ENCODE measurements around the gene CUEDC1. TPM values are rescaled to one million over a fixed set of nuclear protein-coding genes. Genes with fewer than 3 reads are reported as not detected.

CUEDC1 gene
- total and polyA plus RNA-seq, 2 of the 13 experiments (the other 11 are each of a cell fraction or from before 2014, with no cell fraction given): 7.4 to 12.9 TPM

GRCh38 chr17:57993471-57994365 lies 38.5 kb upstream of the CUEDC1 start (continued):
- TF ChIP-seq IRF1 (CRISPR knock-in tag; IDR thresholded peaks at IDR 0.05; ENCODE audit: low read depth): no peak
- no peak for TF ChIP-seq ZNF547 (CRISPR knock-in tag; IDR thresholded peaks at IDR 0.05)
- TF ChIP-seq ZFP36L1 (CRISPR knock-in tag; IDR thresholded peaks at IDR 0.05): no peak
- peak; percentile 7; the same call in 1 of the 2 replicates for TF ChIP-seq ZNF121 (CRISPR knock-in tag; IDR thresholded peaks at IDR 0.05)
- TF ChIP-seq XRCC5 (optimal IDR thresholded peaks at IDR 0.05; ENCODE audit: low read length): no peak
- no peak for TF ChIP-seq HMGA1 (CRISPR knock-in tag; conservative IDR thresholded peaks at IDR 0.05)
- no peak for TF ChIP-seq MATR3 (CRISPR knock-in tag; IDR thresholded peaks at IDR 0.05)
- no peak for TF ChIP-seq ZNF318 (CRISPR knock-in tag; IDR thresholded peaks at IDR 0.05)
- no peak for TF ChIP-seq ZNF234 (CRISPR knock-in tag; conservative IDR thresholded peaks at IDR 0.05)
- TF ChIP-seq ZHX1 (CRISPR knock-in tag; IDR thresholded peaks at IDR 0.05; ENCODE audit: low read depth): no peak
- no peak for TF ChIP-seq ZNF768 (CRISPR knock-in tag; IDR thresholded peaks at IDR 0.05)
- TF ChIP-seq WIZ (CRISPR knock-in tag; IDR thresholded peaks at IDR 0.05): no peak
- no peak for TF ChIP-seq RBM39 (IDR thresholded peaks at IDR 0.05; ENCODE audit: low read depth, low read length, poor library complexity, severe bottlenecking)
- TF ChIP-seq ELF1 (CRISPR knock-in tag; IDR thresholded peaks at IDR 0.05): peak; percentile 31; the same call in 1 of the 2 replicates
- TF ChIP-seq FOXO4 (CRISPR knock-in tag; conservative IDR thresholded peaks at IDR 0.05): no peak
- no peak for TF ChIP-seq ZNF510 (CRISPR knock-in tag; IDR thresholded peaks at IDR 0.05; ENCODE audit: low read depth)

Measured in HepG2 (cell line).